Loucy (cell line): ENCODE results near the gene PCDHGB4.

Experiments
- H2AFZ ChIP-seq: fragments of 200-600 bp; sonication (generic); 2 replicates; pipeline ENCODE4 v1.6.0; 2016; ENCODE audit warnings: antibody characterized with exemption, mild to moderate bottlenecking, low read length, moderate library complexity
- H3F3A ChIP-seq: fragments of 200-600 bp; 2 replicates; pipeline ENCODE4 v1.6.0; 2016; ENCODE audit warnings: antibody characterized with exemption, low read depth, mild to moderate bottlenecking
- H3K27me3 ChIP-seq: fragments of 200-600 bp; sonication (generic); 2 replicates; pipeline ENCODE4 v1.6.1; 2014; ENCODE audit warnings: low read length, mild to moderate bottlenecking; ENCODE audit not compliant: insufficient read depth, poor library complexity, severe bottlenecking
- H3K36me3 ChIP-seq: fragments of 200-600 bp; sonication (generic); 2 replicates; pipeline ENCODE4 v1.6.1; 2016; ENCODE audit warnings: low read length; ENCODE audit not compliant: insufficient read depth
- H3K4me1 ChIP-seq: fragments of 200-600 bp; sonication (generic); 2 replicates; pipeline ENCODE4 v1.5.1; 2014; ENCODE audit warnings: low read length, mild to moderate bottlenecking; ENCODE audit not compliant: insufficient read depth, poor library complexity, severe bottlenecking
- H3K4me2 ChIP-seq: fragments of 200-600 bp; sonication (generic); 2 replicates; pipeline ENCODE4 v1.6.0; 2014; ENCODE audit warnings: antibody characterized with exemption, low read length, low read depth, mild to moderate bottlenecking; ENCODE audit not compliant: poor library complexity, severe bottlenecking
- H3K4me3 ChIP-seq: fragments of 200-600 bp; sonication (generic); 2 replicates; pipeline ENCODE4 v1.5.1; 2014; ENCODE audit warnings: low read length, mild to moderate bottlenecking, mixed read lengths; ENCODE audit not compliant: poor library complexity, severe bottlenecking
- H3K79me2 ChIP-seq: fragments of 200-600 bp; sonication (generic); 2 replicates; pipeline ENCODE4 v1.6.1; 2014; ENCODE audit warnings: low read length; ENCODE audit not compliant: insufficient read depth
- H3K9ac ChIP-seq: fragments of 200-600 bp; sonication (generic); 2 replicates; pipeline ENCODE4 v1.6.0; 2014; ENCODE audit warnings: mild to moderate bottlenecking, low read depth, low read length, moderate library complexity; ENCODE audit not compliant: poor library complexity, severe bottlenecking
- H3K9me2 ChIP-seq: fragments of 200-600 bp; sonication (generic); replicated peaks from 2 replicates; pipeline ENCODE4 v1.6.1; 2016; ENCODE audit warnings: low read depth, low read length, mixed read lengths
- H3K9me3 ChIP-seq: fragments of 200-600 bp; sonication (generic); 2 replicates; pipeline ENCODE4 v1.6.1; 2014; ENCODE audit warnings: mild to moderate bottlenecking, antibody characterized with exemption, low read length, low read depth; ENCODE audit not compliant: insufficient read depth
- H4K20me1 ChIP-seq: fragments of 200-600 bp; sonication (generic); 2 replicates; pipeline ENCODE4 v1.6.0; 2014; ENCODE audit warnings: antibody characterized with exemption, low read length, mild to moderate bottlenecking; ENCODE audit not compliant: insufficient read depth, poor library complexity, severe bottlenecking
- EZH2phosphoT487 ChIP-seq: fragments of 200-600 bp; IDR thresholded peaks from 2 replicates; pipeline ENCODE4 v1.6.1; 2018; ENCODE audit warnings: antibody characterized with exemption, mild to moderate bottlenecking, moderate library complexity, borderline replicate concordance
- TF ChIP-seq, protein P1 (sequence below): fragments of 200-600 bp; sonication (generic); conservative IDR thresholded peaks from 2 replicates; pipeline ENCODE4 v1.5.1; 2014; ENCODE audit warnings: mild to moderate bottlenecking, antibody characterized with exemption, low read length

The PCDHGB4 gene

DNA sequence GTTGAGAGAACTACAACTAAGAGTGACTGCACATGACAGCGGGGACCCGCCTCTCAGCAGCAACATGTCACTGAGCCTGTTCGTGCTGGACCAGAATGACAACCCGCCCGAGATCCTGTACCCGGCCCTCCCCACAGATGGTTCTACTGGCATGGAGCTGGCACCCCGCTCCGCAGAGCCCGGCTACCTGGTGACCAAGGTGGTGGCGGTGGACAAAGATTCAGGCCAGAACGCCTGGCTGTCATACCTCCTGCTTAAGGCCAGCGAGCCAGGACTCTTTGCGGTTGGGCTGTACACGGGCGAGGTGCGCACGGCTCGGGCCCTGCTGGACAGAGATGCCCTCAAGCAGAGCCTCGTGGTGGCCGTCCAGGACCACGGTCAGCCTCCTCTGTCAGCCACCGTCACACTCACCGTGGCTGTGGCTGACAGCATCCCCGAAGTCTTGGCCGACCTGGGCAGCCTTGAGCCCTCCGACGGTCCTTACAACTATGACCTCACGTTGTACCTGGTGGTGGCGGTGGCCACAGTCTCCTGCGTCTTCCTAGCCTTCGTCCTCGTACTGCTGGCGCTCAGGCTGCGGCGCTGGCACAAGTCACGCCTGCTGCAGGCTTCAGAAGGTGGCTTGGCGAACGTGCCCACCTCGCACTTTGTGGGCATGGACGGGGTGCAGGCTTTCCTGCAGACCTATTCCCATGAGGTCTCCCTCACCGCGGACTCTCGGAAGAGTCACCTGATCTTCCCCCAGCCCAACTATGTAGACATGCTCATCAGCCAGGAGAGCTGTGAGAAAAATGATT, 2.8 kb upstream of the PCDHGB4 start:
- no peaks in the 10 kb centered on the region for H3F3A ChIP-seq
- no peak overlapping the region for H2AFZ ChIP-seq

DNA sequence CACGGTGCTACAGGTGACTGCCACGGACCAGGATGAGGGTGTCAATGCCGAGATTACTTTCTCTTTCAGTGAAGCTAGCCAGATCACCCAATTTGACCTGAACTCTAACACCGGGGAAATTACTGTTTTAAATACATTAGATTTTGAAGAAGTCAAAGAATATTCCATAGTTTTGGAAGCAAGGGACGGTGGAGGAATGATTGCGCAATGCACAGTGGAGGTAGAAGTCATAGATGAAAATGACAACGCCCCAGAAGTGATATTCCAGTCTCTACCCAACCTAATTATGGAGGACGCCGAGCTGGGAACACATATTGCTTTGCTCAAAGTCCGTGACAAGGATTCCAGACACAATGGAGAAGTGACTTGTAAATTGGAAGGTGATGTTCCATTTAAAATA, 1.2 kb downstream of the PCDHGB4 start:
- Histone ChIP-seq H3K79me2 (no peaks in the 10 kb centered on the region), H3K9me3 (no peaks in the 10 kb centered on the region), H3K4me3 (no peak overlapping the region), H4K20me1 (no peaks in the 10 kb centered on the region), H3K9me2 (no peaks in the 10 kb centered on the region), H3K4me2 (no peak overlapping the region), H3K4me1 (no peaks in the 10 kb centered on the region), H3K27me3 (no peaks in the 10 kb centered on the region), H3K9ac (no peak overlapping the region), H3F3A (no peaks in the 10 kb centered on the region), H3K36me3 (no peaks in the 10 kb centered on the region), H2AFZ (no peak overlapping the region)
- TF ChIP-seq EZH2phosphoT487, result no peak
- TF ChIP-seq, protein P1, sequence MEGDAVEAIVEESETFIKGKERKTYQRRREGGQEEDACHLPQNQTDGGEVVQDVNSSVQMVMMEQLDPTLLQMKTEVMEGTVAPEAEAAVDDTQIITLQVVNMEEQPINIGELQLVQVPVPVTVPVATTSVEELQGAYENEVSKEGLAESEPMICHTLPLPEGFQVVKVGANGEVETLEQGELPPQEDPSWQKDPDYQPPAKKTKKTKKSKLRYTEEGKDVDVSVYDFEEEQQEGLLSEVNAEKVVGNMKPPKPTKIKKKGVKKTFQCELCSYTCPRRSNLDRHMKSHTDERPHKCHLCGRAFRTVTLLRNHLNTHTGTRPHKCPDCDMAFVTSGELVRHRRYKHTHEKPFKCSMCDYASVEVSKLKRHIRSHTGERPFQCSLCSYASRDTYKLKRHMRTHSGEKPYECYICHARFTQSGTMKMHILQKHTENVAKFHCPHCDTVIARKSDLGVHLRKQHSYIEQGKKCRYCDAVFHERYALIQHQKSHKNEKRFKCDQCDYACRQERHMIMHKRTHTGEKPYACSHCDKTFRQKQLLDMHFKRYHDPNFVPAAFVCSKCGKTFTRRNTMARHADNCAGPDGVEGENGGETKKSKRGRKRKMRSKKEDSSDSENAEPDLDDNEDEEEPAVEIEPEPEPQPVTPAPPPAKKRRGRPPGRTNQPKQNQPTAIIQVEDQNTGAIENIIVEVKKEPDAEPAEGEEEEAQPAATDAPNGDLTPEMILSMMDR, result no peak

More for the DNA sequence above, 2.8 kb upstream of the PCDHGB4 start:
- TF ChIP-seq EZH2phosphoT487, result no peak
- TF ChIP-seq, protein P1, result no peak
- H3K4me3 ChIP-seq, result no peak overlapping the region
- no peak overlapping the region for H3K9ac ChIP-seq
- H3K9me3 ChIP-seq, result no peaks in the 10 kb centered on the region
- no peaks in the 10 kb centered on the region for H3K9me2 ChIP-seq
- no peaks in the 10 kb centered on the region for H3K36me3 ChIP-seq
- H4K20me1 ChIP-seq, result no peaks in the 10 kb centered on the region
- H3K79me2 ChIP-seq, result no peaks in the 10 kb centered on the region
- H3K4me1 ChIP-seq, result no peaks in the 10 kb centered on the region
- H3K27me3 ChIP-seq, result no peaks in the 10 kb centered on the region
- H3K4me2 ChIP-seq, result no peak overlapping the region

DNA sequence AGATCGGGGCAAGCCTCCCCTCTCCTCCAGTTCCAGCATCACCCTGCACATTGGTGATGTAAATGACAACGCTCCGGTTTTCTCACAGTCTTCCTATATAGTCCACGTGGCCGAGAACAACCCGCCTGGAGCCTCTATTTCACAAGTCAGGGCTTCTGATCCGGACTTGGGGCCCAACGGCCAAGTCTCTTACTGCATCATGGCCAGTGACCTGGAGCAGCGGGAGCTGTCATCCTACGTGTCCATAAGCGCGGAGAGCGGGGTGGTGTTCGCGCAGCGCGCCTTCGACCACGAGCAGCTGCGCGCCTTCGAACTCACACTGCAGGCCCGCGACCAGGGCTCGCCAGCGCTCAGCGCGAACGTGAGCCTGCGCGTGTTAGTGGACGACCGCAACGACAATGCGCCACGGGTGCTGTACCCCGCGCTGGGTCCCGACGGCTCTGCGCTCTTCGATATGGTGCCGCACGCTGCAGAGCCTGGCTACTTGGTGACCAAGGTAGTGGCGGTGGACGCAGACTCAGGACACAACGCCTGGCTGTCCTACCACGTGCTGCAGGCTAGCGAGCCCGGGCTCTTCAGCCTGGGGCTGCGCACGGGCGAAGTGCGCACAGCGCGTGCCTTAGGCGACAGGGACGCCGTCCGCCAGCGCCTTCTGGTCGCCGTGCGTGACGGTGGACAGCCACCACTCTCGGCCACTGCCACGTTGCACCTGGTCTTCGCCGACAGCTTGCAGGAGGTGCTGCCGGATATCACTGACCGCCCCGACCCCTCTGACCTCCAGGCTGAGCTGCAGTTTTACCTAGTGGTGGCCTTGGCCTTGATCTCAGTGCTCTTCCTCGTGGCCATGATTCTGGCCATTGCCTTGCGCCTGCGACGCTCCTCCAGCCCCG, 1.9 kb downstream of the PCDHGB4 start:
- Histone ChIP-seq H3K4me1 (no peaks in the 10 kb centered on the region), H3K27me3 (no peaks in the 10 kb centered on the region), H3K4me2 (no peak overlapping the region), H3K9me2 (no peaks in the 10 kb centered on the region), H3F3A (no peaks in the 10 kb centered on the region), H3K36me3 (no peaks in the 10 kb centered on the region), H3K79me2 (no peaks in the 10 kb centered on the region), H3K4me3 (no peak overlapping the region), H2AFZ (no peak overlapping the region), H4K20me1 (no peaks in the 10 kb centered on the region), H3K9ac (no peak overlapping the region), H3K9me3 (no peaks in the 10 kb centered on the region)
- TF ChIP-seq EZH2phosphoT487, result no peak
- TF ChIP-seq, protein P1, result no peak
